CD4-positive, alpha-beta T cell treated with Interleukin-15 for 1 hour (primary cell): ENCODE results near the gene ZNF839.

Experiments used
- DNase-seq: peaks from one replicate; pipeline ENCODE4 v3.0.0-alpha.2; 2020

ZNF839 gene

GRCh38 chr14:102389246-102389645 lies 69.7 kb downstream of the ZNF839 start:
- no peak for DNase-seq

- DNase-seq: no peak
These were observed 70.7 kb downstream of the ZNF839 start for GRCh38 chr14:102390064-102390855.
